GM12801 (cell line): Measurements from ENCODE around the gene LAT.

Source experiments
- TF ChIP-seq, protein P1 (sequence below): IDR thresholded peaks from one replicate; pipeline ENCODE4 v1.5.1; 2011; ENCODE audit warnings: control low read depth; ENCODE audit not compliant: insufficient read length; ENCODE audit errors: extremely low read depth

LAT gene

DNA sequence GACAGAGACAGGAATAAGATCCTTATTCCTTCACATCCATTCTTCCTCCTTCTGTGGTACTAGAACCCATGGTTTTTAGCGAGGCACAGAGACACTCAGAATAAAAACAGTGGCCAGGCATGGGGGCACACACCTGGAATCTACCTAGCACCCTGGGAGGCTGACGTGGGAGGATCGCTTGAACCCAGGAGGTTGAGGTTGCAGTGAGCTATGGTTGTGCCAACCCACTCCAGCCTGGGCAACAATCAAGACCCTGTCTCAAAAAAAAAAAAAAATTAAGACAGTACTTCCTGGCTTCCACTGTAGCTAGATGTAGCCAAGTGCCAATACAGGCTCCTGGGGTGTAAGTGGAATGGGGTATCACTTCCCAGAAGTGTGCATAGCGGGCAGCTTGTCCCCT is 17.7 kb upstream of the LAT start:
- TF ChIP-seq, protein P1, sequence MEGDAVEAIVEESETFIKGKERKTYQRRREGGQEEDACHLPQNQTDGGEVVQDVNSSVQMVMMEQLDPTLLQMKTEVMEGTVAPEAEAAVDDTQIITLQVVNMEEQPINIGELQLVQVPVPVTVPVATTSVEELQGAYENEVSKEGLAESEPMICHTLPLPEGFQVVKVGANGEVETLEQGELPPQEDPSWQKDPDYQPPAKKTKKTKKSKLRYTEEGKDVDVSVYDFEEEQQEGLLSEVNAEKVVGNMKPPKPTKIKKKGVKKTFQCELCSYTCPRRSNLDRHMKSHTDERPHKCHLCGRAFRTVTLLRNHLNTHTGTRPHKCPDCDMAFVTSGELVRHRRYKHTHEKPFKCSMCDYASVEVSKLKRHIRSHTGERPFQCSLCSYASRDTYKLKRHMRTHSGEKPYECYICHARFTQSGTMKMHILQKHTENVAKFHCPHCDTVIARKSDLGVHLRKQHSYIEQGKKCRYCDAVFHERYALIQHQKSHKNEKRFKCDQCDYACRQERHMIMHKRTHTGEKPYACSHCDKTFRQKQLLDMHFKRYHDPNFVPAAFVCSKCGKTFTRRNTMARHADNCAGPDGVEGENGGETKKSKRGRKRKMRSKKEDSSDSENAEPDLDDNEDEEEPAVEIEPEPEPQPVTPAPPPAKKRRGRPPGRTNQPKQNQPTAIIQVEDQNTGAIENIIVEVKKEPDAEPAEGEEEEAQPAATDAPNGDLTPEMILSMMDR, result no peak

DNA sequence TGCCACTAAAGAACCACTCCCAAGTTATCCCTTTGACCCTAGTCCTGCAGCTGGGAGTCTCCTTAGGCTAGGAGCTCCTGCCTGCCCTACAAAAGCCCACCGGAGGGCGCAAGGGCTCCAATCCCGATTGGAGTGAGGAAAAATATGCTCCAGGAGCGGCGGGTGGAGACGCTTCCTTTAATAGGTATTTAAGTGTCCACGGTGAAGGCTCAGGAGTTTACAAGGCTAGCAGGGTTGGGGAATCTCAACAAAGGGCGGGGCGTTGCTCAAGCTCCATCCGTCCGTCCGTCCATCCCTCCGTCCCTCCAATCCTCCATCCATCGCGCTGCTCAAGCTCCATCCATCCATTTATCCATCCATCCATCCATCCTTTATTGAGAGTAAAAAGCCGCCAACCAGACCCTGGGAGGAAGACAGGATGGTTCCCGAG is 10.8 kb upstream of the LAT start:
- TF ChIP-seq, protein P1, result no peak

DNA sequence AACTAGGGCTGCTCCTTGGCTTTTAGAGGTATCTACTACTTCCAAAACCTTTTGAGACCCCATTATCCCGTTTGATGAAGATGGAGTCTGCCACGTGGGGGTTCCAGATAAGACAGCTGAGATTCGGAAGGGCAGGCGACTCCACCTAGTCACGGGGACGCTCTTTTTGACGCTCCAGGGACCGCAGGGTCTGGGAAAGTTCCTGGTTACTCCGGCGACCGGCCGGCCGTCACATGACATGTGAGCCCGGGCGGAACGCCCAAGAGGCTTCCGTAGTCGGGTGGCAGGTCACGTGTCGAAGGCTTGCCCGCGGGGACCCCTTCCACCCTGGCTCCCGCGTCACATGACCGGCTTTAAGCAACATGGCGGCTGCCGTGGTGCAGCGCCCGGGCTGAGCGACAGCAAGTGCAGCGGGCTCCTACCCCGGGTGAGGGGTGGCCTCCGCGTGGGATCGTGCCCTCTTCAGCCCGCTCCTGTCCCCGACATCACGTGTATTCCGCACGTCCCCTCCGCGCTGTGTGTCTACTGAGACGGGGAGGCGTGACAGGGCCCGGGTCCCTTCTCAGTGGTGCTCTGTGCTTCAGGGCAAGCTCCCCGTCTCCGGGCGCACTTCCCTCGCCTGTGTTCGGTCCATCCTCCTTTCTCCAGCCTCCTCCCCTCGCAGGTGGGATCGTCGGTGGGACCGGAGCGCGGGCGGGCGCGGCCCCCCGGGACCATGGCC is 10.3 kb upstream of the LAT start, which contains the start of gene SPNS1:
SPNS1 (plus strand) TSS at position 342 of the 721 bp plus-strand sequence; CDS start at position 716, 374 bp downstream.
- TF ChIP-seq, protein P1, result no peak

DNA sequence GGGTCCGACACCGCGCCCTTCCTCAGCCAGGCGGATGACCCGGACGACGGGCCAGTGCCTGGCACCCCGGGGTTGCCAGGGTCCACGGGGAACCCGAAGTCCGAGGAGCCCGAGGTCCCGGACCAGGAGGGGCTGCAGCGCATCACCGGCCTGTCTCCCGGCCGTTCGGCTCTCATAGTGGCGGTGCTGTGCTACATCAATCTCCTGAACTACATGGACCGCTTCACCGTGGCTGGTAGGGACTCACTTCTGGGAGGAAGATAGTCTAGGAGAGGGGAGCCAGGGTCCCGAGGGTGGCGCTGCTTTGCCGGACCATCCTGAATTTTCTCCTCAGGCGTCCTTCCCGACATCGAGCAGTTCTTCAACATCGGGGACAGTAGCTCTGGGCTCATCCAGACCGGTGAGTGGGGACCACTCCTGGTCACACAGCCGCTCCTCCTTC is 9.7 kb upstream of the LAT start:
- TF ChIP-seq, protein P1, result no peak

DNA sequence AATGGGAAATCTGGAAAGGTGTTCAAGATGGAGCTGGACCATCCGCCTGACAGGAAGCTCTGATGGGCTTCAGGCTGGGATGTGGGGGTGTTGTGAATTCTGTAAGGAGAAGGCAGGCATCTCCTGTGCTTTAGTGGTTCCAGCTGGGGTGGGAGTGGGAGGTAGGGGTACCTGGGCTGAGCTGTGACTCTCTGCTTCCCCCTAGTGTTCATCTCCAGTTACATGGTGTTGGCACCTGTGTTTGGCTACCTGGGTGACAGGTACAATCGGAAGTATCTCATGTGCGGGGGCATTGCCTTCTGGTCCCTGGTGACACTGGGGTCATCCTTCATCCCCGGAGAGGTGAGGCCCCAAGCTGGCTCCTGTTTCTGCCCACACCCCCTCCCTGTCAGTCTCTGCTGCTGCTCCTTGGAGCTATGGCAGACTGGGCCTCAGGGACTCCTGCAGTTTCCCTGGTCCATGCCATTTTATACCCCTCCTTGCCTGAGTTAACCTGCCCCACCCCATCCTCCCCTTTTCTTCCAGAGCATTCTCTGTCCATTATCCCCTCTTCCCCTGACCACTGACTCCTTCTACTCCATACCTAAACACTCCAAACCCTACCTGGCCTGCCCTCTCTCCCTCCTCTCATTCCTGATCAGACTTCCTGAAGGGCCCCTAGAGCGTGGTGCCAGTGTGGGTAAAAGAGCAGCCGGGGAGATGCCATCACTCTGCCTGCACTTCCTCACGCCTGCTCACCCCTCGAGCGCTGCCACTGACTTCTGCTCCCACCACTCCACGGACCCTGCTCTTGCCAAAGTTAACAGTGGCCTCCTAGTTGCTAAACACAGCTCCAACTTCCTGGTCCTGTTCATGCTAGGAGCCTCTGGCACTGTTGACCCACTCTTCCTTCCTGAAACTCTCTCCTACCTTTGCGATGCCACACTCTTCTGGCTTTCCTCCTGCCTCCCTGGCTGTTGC is 6.9 kb upstream of the LAT start:
- TF ChIP-seq, protein P1, result no peak

DNA sequence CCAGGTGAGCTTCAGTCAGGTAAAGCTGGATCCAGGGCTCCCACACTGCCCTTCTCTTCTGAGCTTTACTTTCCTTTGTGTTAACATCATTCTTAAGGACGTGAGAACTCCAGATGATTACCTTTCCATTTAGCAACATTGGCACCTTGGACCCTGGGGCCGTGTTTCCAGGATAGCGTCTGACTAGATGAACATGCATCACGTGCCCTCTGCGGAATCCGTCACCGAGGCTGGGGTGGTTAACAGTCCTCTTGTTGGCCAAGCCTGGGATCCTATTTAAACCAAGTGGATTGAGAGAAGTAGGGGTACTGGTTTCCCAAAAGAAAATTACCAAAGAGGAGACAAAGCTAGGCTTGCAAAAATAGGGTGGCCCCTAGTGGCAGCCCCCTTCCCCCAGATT is 3.9 kb upstream of the LAT start:
- TF ChIP-seq, protein P1, result no peak

DNA sequence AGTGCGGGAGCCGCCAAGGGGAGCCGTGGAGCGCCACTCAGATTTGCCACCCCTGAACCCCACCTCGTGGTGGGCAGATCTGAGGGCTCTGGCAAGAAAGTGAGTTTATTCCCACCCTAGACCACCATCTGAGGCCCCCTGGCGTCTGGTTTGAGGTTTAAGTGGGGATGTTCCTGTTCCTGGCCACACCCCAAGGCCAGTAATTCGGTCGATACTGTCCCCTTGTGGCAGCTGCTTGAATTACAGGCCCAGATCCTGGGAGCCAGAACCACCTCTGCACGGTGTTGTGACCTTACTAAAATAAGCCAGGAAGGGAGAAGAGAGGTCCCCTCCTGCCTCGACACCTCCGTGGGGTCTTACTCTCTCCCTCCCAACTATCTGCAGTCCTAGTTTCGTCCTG is 3.3 kb upstream of the LAT start:
- TF ChIP-seq, protein P1, result no peak
